Liver (tissue), 3 donors: ENCODE data around the gene PLXNA2.

Source experiments
- CTCF ChIP-seq: fragments of 150-350 bp; IDR thresholded peaks from 2 replicates; pipeline ENCODE4 v1.5.1; 2017; ENCODE audit warnings: improper control_type of control experiment, low read depth, low read length; ENCODE audit not compliant: missing input control
- JUND ChIP-seq, 2 donors: IDR thresholded peaks; 2 replicates each; pipeline ENCODE4 v1.6.1; 2016; ENCODE audit warnings: antibody characterized with exemption in 2 of 2
- RAD21 ChIP-seq, 2 donors: IDR thresholded peaks; 2 replicates each; pipeline ENCODE4 v1.6.1; 2016; ENCODE audit warnings: antibody characterized with exemption in 2 of 2, mild to moderate bottlenecking in 2 of 2
- donor health status: healthy.
- donor health status: healthy.

- TF ChIP-seq CTCF = no peak
- TF ChIP-seq RAD21 (IDR thresholded peaks at IDR 0.05) = no peak
- no peak for TF ChIP-seq JUND (IDR thresholded peaks at IDR 0.05)
Measured at GRCh38 chr1:208026880-208027438, 217.2 kb downstream of the PLXNA2 start.
